Measurements from ENCODE around the gene RSRC1. TPM values are rescaled to one million over a fixed set of nuclear protein-coding genes. Genes with fewer than 3 reads are reported as not detected.

RSRC1 gene
- total RNA-seq, 3 donors from 2014 or later = 53.1 to 101 (median 59.3) TPM

- intact Hi-C loops (cut with DNase I; ENCODE audit: low total_unique reads) = no loop called here
- H3K4me3 ChIP-seq = no peak overlapping the region
- DNase-seq (ENCODE audit: low spot score in 2 of 2) = no peak
- no peaks in the 10 kb centered on the region for H3K27me3 ChIP-seq
- no peak for TF ChIP-seq CTCF (IDR thresholded peaks at IDR 0.05)
- no peak for TF ChIP-seq POLR2A (IDR thresholded peaks at IDR 0.05)
- no peaks in the 10 kb centered on the region for H3K9me3 ChIP-seq
- no peaks in the 10 kb centered on the region for H3K4me1 ChIP-seq
- H3K36me3 ChIP-seq = no peaks in the 10 kb centered on the region
- no peak overlapping the region for H3K27ac ChIP-seq
Observed at GRCh38 chr3:158382479-158382878, 272.6 kb downstream of the RSRC1 start.

GRCh38 chr3:158384019-158384418, 274.1 kb downstream of the RSRC1 start:
- TF ChIP-seq POLR2A (IDR thresholded peaks at IDR 0.05) (no peak), CTCF (IDR thresholded peaks at IDR 0.05) (no peak), POLR2AphosphoS5 (IDR thresholded peaks at IDR 0.05) (no peak)
- intact Hi-C loops (cut with DNase I; ENCODE audit: low total_unique reads) = no loop called here
- DNase-seq (ENCODE audit: low spot score in 2 of 2) = no peak
- Histone ChIP-seq H3K4me1 (no peaks in the 10 kb centered on the region), H3K36me3 (no peaks in the 10 kb centered on the region), H3K27me3 (no peaks in the 10 kb centered on the region), H3K9me3 (no peaks in the 10 kb centered on the region), H3K27ac (no peak overlapping the region), H3K4me3 (no peak overlapping the region)

- H3K4me3 ChIP-seq = no peak overlapping the region
- DNase-seq (ENCODE audit: low spot score in 2 of 2) = no peak
Observed at GRCh38 chr3:158395421-158395820, 285.5 kb downstream of the RSRC1 start.

GRCh38 chr3:158402590-158402989, 292.7 kb downstream of the RSRC1 start:
- DNase-seq (ENCODE audit: low spot score in 2 of 2) = no peak
- no peaks in the 10 kb centered on the region for H3K27me3 ChIP-seq
- no peak overlapping the region for H3K27ac ChIP-seq
- H3K9me3 ChIP-seq = no peaks in the 10 kb centered on the region
- TF ChIP-seq POLR2AphosphoS5 (IDR thresholded peaks at IDR 0.05) (no peak), CTCF (IDR thresholded peaks at IDR 0.05) (no peak), POLR2A (IDR thresholded peaks at IDR 0.05) (no peak)
- no peaks in the 10 kb centered on the region for H3K4me1 ChIP-seq
- H3K36me3 ChIP-seq = no peaks in the 10 kb centered on the region
- H3K4me3 ChIP-seq = no peak overlapping the region
- intact Hi-C loops (cut with DNase I; ENCODE audit: low total_unique reads) = no loop called here

More at GRCh38 chr3:158395421-158395820, 285.5 kb downstream of the RSRC1 start:
- TF ChIP-seq CTCF (IDR thresholded peaks at IDR 0.05) (no peak), POLR2A (IDR thresholded peaks at IDR 0.05) (no peak), POLR2AphosphoS5 (IDR thresholded peaks at IDR 0.05) (no peak)
- no peaks in the 10 kb centered on the region for H3K9me3 ChIP-seq
- no peaks in the 10 kb centered on the region for H3K4me1 ChIP-seq
- no peak overlapping the region for H3K27ac ChIP-seq
- intact Hi-C loops (cut with DNase I; ENCODE audit: low total_unique reads) = no loop called here
- H3K27me3 ChIP-seq = no peaks in the 10 kb centered on the region
- no peaks in the 10 kb centered on the region for H3K36me3 ChIP-seq

GRCh38 chr3:158403013-158403412, 293.1 kb downstream of the RSRC1 start:
- intact Hi-C loops (cut with DNase I; ENCODE audit: low total_unique reads) = no loop called here
- no peak for TF ChIP-seq POLR2AphosphoS5 (IDR thresholded peaks at IDR 0.05)
- TF ChIP-seq POLR2A (IDR thresholded peaks at IDR 0.05) = no peak
- no peak for TF ChIP-seq CTCF (IDR thresholded peaks at IDR 0.05)
- DNase-seq (ENCODE audit: low spot score in 2 of 2) = no peak
- Histone ChIP-seq H3K27ac (no peak overlapping the region), H3K4me1 (no peaks in the 10 kb centered on the region), H3K9me3 (no peaks in the 10 kb centered on the region), H3K27me3 (no peaks in the 10 kb centered on the region), H3K4me3 (no peak overlapping the region), H3K36me3 (no peaks in the 10 kb centered on the region)
